Measurements from ENCODE around the gene CX3CR1.

GRCh38 chr3:39251576-39251975 is 28.3 kb downstream of the CX3CR1 start:
- TF ChIP-seq CTCF (conservative IDR thresholded peaks at IDR 0.05; ENCODE audit: low read depth, low read length) (no peak), EZH2phosphoT487 (IDR thresholded peaks at IDR 0.05; ENCODE audit: borderline replicate concordance, low read length) (no peak)
